Heart left ventricle (tissue), 13 donors: ENCODE results near the gene WDR18.

ENCODE experiments used
- CTCF ChIP-seq, 12 donors: fragments of 200-600 bp; sonication (generic) in 4 of 12; IDR thresholded peaks; one replicate each; pipeline versions ENCODE4 v1.5.0 to v1.8.0; 2018 to 2022; ENCODE audit warnings: antibody characterized with exemption in 12 of 12, mild to moderate bottlenecking in 5 of 12
- POLR2A ChIP-seq, 2 donors: fragments of 450-650 bp; IDR thresholded peaks; one replicate each; pipeline ENCODE4 v1.6.1; 2017; ENCODE audit warnings: antibody characterized with exemption in 2 of 2, mild to moderate bottlenecking in 2 of 2, moderate library complexity in 2 of 2
- donor health status: ischemic (EF 13 %, LVEDD 7.1; RV severe dilation, severe dysfunction).
- donor health status: DM: no; HTN: yes; CAD: no.
- donor health status: DM: no; HTN: no; CAD: no.
- donor health status: ischemic (EF 25% LVEDD 6.9; RV normal size, moderate dysfunction).
- donor health status: ischemic (EF 25% LVEDD 5.7; RV mildly dilated, moderate dysfunction).
- donor health status: ischemic (EF 35%, LVEDD 5.7; RV mildly dilated, moderate dysfunction).
- donor health status: nonischemic (EF 11% LVEDD 7.7; RV severe dilation, severe dysfunction).
- donor health status: DM: yes; HTN: yes; CAD: no.
- donor health status: PGD.
- donor health status: ischemic (EF 29% LVEDD 5.4; RV normal size, mild dysfunction).
- donor health status: nonischemic (EF 23%, LVEDD 6.1; RV moderate dilation, normal function).

GRCh38 chr19:1038978-1039645 is 55.0 kb downstream of the WDR18 start:
- TF ChIP-seq POLR2A (IDR thresholded peaks at IDR 0.05) (no peak), CTCF (IDR thresholded peaks at IDR 0.05) (no peak)
